Endometrium (tissue), 2 donors: ENCODE measurements around the gene ENSA.
"Not testable (repeated sequence)": the region's sequence is repeated elsewhere in the genome, so short reads cannot be mapped to it uniquely, and the experiment has no call there.

Experiments used
- FAIRE-seq: peaks from 2 replicates; lab custom pipeline; 2012; peaks lifted over from hg19 to GRCh38; lab: Jason Lieb, UNC
- donor health status: control.
- donor health status: control.

ENSA gene

DNA sequence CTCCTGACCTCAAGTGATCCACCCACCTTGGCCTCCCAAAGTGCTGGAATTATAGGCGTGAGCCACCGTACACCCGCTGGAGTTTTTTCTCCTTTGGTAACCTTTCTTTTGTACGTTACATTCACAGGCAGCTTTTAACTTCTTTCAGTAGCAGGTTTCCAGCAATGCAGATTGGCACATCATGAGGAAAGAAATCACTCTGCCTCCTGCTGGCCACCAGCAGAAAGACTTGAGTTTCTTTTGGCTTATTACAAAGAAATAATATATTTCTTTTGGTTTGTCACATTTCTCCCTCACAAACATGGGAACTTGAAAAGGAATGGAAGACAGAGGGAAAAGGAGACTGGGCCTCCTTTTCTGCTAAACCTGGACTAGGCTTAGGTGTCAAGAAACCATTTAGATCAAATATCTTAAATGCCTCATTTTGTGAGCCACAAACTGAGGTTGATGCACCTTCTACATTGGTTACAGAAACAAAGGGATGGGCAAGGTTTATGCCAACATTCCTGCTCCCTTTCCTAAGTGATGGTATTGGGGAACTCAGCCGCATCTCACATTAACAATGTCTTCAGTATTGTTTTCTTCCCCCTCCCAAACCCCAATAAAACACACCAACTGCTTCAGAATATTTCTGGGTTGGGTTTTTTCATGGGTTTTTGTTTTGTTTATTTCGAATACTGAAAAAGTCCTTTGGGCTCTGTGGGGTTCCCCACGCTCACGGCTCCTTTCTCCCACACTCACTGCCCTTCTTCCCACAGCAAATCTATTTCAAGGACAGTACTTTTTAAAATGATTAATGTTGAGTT lies 7.7 kb downstream of the ENSA start:
- no peak for FAIRE-seq

DNA sequence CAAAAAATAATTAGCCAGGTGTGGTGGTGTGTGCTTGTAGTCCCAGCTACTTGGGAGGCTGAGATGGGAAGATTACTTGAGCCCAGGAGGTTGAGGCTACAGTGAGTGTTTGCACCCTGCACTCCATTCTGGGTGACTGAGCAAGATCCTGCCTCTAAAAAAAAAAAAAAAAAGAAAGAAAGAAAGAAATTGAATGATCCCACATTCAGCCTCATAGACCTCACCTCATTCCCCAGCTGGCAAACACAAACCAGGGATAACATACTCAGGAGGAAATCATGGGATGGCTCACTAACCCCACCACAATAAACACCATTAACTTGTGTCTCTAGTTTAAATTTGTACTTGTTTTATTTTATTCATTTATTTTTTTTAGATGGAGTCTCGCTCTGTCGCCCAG lies 8.5 kb downstream of the ENSA start:
- FAIRE-seq, result no peak

DNA sequence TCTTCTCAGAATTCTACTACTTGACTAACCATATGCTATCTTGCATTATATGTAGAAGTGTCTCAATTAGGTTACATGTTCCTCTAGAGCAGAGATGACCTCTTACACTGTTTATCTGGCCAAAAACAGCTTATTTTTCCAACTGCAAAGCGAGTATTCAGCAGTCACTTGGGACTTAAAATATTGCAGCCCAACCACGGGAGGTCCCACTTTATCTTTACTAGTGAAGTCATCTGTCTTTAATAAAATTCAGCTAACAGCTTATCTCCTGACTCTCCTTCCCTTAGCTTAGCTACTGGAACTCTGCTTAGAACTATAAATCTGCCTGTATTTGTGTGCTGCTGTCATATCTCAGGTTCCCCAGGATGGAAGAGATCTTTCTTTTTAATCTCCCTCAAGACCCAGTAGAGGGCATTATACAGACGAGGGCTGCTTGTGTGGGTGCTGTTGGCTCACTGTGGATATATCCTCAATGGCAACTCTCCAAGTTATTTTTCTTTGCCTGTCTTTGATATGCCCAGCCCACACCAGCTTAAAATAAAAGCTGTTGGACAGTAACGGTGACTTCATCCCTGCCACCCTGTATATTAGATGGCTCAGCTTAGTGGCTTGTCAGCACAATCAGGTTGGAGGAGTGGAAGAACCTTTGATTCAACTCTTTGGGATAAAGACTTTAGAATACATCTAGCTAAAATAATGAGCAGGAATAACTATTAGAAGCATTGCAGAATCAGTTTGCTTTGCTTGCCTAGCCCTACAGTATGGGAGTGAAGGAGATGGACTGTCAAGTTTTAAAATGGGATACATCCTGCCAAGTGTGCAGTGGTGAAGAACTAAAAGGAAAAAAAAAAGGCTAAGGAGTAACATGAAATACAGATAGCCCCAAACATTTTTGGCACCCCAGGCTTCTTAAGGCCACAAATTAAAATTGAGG lies 9.6 kb downstream of the ENSA start:
- no peak for FAIRE-seq

DNA sequence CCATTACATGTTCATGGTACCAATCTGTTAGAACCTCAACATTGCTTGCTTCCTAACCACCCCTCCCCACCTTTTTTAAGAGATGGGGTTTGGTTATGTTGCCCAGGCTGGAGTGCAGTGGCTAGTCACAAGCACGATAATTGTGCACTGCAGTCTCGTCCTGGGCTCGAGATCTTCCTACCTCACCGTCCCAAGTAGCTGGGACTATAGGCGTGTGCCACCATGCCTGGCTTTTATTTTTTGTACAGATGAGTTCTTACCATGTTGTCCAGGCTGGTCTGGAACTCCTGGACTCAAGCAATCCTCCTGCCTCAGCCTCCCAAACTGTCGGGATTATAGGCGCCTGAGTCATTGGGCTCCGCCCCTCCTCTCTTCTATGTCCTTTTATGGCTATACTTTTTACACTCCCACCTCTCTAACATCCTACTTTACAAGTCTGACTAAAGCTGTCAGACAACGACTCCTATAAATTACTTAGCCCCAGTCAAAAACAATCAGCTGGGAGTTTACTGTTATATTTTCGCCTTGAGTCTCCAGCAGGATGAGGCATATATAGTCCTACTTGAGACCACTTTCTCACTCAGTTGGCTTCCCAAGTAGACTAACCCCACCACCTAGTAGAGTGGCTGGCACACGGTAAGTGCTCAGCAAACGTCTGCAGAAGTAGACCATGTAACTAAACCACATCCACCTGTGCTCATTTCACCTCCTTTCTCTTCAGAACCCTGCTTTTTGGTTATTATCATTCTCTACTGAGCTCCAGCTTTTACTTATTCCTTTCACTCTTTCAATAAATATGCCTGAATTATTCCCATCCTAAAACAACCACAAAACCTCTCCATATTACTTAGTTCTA lies 13.8 kb downstream of the ENSA start:
- FAIRE-seq, result no peak

DNA sequence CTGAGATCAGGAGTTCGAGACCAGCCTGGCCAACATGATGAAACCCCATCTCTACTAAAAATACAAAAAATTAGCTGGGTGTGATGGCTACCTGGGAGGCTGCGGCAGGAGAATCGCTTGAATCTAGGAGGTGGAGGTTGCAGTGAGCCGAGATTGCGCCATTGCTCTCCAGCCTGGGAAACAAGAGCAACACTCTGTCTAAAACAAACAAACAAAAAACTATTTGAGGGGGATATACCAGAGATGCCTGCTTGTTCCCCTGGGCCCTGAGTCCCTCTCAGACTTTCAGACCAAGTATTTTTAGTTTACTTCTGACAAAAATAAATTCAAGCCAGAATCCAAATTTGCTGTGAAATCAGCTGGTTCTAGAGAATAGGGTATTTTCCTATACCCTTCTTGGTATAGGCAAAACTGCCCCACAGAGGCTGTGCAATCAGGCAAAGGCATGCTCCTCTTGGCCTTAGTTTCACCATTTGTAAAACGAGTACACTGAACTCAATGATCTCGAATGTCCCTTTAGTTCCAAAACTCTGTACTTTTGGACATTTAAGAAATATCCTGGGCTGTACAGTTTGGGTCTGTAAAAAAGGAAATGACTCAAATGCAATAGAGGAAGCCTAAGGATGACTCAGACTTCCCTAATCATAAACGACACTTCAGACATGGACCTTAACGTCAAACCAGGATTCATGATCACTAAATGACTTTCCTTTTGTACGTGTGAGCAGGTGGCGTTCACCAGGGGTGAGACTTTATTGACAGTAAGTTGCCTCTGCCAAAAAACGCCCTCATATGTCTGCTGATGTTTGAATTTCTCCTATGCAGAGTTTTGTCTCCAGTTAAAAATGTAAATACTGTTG lies 16.1 kb downstream of the ENSA start:
- FAIRE-seq, result no peak

DNA sequence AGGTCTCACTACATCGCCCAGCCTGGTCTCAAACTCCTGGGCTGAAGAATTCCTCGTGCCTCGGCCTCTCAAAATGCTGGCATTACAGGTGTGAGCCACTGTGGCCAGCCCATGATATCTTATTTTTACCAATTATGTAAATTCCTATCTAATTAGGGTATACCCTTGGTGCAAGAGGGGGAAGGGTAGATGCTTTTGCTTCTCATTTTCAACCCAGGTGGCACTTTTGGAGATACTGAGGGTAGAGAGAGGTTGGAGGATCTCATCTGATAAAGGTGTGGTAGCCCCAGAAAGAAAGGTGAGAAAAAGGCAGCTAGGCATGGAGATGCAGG lies 17.4 kb downstream of the ENSA start:
- no peak for FAIRE-seq

DNA sequence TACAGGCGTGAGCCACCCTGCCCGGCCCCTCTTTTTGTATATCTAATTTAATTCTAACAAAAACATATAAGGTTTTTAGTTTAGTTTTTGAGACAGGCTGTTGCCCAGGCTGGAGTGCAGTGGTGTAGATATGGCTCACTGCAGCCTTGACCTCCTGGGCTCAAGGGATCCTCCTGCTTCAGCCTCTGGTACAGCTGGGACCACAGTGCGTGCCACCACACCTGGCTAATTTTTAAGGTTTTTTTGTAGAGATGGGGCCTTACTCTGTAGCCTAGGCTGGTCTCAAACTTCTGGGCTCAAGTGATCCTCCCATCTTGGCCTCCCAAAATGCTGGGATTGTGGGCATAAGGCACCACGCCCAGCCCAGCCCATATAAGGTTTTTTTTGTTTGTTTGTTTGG lies 18.8 kb downstream of the ENSA start:
- FAIRE-seq, result no peak

DNA sequence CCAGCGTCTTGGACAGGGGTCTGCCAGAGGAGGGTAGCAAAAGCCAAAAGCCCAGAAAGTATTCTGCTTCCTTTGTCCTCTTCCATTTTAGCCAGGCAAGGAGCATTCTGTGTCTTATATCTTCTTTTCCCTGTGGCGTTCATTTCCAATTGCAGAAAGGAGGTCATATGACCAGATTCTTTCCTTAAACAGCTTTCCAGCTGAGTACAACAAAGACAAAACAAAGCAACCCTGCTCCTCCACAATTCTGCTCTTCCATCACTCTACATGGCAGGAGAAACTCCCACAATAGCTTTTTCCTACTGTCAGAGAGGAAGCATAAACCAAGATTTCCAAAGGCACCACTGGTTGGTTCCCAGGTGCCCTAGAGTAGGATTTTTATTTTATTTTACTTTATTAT lies 19.7 kb downstream of the ENSA start:
- no peak for FAIRE-seq

DNA sequence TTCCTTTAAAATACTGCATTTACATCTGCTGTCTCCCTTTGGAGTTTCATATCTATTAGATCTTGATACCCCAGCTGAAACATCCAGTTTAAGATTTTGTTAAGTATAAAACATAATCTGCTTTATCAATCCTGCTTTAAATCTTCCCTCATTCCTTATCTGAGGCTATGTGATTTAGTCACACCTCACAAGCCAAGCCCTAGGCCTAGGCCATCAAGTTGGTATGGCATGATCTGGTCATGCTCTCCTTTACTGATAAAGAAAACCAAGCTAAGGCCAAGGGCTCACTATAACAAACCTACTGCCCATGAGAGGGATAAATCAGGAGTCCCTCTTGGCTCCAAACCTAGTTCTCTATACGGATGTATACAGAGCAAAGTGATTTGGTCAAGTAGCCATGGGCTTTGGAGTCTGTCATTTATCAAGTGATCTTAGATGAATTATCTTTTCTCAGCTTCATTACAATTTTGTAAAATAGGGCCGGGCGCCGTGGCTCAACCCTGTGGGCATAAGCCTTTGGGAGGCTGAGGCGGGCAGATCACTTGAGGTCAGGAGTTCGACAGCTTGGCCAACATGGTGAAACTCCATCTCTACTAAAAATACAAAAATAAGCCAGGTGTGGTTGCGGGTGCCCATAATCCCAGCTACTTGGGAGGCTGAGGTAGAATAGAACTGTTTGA lies 22.8 kb downstream of the ENSA start:
- no peak for FAIRE-seq

DNA sequence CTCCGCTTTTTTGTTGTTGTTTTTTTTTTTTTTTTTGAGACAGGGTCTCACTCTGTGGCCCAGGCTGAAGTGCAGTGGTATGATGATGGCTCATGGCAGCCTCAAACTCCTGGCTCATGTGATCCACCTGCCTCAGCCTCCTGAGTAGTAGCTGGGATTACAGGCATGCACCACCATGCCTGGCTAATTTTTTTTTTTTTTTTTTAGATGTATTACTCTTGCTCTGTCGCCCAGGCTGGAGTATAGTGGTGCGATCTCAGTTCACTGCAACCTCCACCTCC lies 24.0 kb downstream of the ENSA start:
- FAIRE-seq, result not testable (repeated sequence)

DNA sequence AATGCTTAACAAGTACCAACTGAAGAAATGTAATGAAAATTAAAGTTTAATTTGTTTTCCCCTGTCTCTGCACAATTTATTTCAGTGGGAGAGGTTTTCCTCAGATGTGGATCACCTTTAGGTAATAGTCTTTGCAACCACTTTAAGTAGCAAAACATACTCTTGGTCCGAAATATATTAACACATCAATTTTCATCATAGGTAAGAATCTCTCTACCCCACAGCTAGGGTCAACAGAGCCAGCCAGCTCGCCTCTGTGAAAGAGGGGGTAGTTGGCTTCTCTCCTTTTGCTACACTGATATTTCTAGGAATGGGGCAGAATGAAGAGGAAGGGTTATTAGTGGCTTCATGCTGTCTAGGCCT lies 25.2 kb downstream of the ENSA start:
- no peak for FAIRE-seq

DNA sequence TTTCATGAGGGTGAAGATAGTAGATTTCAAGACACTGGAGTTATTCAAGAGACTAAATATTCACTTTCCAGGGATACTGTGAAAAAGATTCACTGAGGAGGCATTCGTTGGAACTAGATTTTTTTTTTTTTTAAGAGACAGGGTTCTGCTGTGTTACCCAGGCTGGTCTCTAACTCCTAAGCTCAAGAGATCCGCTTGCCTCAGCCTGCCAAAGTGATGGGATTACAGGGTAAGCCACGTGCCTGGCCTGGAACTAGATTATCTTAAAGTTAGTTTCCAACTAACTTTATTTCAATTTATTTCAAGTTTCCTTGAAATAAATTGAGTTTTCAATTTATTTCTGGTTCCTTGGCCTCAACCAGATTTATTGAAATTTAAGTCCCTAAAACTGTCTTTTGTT lies 25.7 kb downstream of the ENSA start:
- no peak for FAIRE-seq

DNA sequence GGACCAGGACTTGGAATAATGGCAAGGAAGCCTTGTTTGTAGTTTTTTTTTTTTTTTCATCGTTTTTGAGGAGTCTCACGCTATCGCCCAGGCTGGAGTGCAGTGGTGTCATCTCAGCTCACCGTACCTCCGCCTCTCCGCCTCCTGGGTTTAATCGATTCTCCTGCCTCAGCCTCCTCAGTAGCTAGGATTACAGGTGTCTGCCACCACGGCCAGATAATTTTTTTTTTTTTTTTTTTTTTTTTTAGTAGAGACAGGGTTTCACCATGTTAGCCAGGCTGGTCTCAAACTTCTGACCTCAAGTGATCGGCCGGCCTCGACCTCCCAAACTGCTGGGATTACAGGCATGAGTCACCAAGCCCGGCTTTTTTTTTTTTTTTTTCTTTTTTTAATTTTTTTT lies 27.0 kb downstream of the ENSA start:
- FAIRE-seq, result not testable (repeated sequence)

DNA sequence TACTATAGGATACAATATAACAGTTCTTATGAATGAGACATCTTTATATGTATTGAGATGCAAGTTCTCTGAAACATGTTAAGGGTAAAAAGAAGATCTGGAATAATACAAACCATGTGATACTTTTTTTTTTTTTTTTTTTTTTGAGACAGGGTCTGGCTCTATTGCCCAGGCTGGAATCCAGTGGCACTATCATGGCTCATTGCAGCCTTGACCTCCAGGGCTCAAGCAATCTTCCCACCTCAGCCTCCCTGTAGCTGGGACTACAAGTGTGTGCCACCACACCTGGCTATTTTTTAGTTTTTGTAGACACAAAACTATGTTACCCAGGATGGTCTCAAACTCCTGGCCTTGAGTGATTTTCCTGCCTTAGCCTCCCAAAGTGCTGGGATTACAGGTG lies 27.9 kb downstream of the ENSA start:
- FAIRE-seq, result no peak

DNA sequence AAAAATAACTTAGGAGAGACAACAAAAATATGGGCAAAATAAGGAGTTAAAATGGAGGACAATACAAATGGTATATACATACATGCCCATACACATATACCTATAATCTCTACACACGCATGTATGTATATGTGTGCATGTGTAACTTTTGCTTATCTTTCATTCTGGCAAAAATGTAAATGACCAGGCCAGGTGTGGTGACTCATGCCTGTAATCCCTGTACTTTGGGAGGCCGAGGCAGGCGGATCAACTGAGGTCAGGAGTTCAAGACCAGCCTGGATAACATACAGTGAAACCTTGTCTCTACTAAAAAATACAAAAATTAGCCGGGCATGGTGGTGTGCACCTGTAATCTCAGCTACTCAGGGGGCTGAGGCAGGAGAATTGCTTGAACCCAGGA lies 31.1 kb downstream of the ENSA start:
- not testable (repeated sequence) for FAIRE-seq

DNA sequence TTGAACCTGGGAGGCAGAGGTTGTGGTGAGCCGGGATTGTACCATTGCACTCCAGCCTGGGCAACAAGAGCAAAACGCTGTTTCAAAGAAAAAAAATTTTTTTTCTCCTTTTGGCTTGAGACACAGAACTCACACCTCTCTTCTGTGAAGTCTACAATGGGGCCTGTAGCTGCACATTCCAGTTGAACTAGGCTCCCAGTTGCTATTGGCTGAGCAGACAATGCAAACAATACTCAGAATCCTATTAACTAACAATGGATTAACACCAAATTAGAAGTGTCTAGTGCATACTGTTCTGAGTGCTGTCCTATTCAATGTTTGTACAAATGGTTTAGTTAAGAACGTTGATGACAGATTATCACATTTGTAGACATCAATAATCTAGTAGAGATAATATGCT lies 32.4 kb downstream of the ENSA start:
- FAIRE-seq, result no peak

DNA sequence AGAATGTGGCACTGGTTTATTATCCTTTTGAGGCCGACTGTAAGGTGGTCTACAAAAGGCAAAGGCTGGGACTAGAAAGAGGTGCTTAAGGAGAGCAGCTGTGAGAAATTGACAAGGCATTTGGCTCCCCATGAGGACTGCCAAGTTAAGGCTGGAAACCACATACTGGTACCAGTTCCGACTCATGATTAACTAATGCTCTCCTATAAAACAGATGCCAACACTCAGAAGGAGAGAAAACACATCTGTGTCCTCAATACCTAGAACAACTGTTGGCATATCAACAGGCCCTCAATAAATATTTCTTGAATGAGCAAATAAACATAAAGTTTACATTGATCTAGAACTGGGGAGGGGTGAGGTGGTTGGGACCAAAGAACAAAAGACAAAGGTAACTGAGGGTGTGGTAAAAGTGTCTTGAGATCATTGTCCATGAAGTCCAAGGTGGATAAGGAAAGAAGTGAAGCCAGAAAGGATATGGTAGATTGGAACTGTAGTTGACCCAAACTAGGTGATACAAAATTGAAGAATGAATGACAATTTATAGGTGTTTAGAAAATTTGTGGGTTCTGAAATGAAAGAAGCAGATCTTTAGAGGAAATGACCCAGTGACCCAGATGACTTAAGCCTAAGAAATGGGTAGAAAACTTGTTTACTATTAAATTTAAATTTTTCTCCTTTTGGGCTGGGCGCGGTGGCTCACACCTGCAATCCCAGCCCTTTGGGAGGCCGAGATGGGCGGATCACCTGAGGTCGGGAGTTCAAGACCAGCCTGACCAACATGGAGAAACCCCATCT lies 33.1 kb downstream of the ENSA start:
- no peak for FAIRE-seq

DNA sequence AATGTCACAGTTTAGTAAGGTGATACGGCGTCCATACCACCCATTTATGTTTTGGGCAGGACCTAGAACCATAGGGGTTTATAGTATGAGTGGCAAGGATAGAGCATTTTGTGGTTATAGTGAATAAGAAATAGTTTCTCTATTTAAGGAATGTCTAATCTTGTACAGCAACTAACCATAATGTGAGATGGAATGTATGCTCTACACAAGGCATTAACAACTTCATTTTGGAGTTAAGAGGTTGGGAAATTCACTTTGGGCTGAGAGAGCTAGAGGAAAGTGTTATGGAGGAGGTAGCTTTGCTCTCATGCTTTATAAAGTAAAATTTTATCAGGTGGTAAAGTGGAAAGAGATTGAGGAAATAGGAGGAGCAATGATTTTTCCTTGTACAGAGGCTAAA lies 47.0 kb downstream of the ENSA start:
- FAIRE-seq, result no peak

DNA sequence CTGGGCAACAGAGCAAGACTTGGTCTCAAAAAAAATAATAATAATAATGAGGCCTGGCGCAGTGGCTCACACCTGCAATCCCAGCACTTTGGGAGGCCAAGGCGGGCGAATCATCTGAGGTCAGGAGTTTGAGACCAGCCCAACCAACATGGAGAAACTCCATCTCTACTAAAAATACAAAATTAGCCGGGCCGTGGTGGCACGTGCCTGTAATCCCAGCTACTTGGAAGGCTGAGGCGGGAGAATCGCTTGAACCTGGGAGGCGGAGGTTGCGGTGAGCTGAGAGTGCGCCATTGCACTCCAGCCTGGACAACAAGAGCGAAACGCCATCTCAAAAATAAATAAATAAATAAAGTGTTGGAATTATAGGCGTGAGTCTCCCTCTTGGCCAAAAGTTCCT lies 47.5 kb downstream of the ENSA start:
- not testable (repeated sequence) for FAIRE-seq

DNA sequence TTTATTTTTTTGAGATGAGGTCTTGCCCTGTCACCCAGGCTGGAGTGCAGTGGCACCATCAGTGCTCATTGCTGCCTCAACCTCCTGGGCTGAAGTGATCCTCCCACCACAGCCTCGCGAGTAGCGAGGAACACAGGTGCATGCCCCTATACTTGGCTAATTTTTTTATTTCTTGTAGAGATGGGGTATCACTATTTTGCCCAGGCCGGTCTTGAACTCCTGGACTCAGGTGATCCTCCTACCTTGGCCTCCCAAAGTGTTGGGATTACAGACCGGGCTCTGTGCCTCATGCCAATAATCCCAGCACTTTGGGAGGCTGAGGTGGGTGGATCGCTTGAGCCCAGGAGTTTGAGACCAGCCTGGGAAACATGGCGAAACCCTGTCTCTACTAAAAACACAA lies 48.0 kb downstream of the ENSA start:
- FAIRE-seq, result not testable (repeated sequence)
